H1 (cell line): ENCODE measurements around the gene GYS2. TPM values are rescaled to one million over a fixed set of nuclear protein-coding genes. Genes with fewer than 3 reads are reported as not detected.

Experiments used
- RXRA ChIP-seq: IDR thresholded peaks from 2 replicates; pipeline ENCODE4 v1.6.1; 2011; ENCODE audit warnings: low read depth, mild to moderate bottlenecking, low read length, moderate library complexity; ENCODE audit not compliant: insufficient read depth
- polyA plus RNA-seq, 7 experiments: library from polyadenylated mRNA; depleted of rRNA in 3 of 7; stranded (reverse) in 5 of 7; unstranded in 2 of 7; fragments of >200 nt in 5 of 7; fragments of 200-250 nt in 2 of 7; gene quantifications; 1 replicate in 5 of 7; 2 replicates in 1 of 7; 4 replicates in 1 of 7; pipeline versions ENCODE4 v1.2.1 to v1.2.3, GENCODE V29; 2011 to 2013; ENCODE audit warnings: missing spikeins in 2 of 7, mixed read lengths in 2 of 7
- total RNA-seq: library from RNA; stranded (reverse); fragmentation: NEBNext Ultra II Directional; extraction: Animal tissue kit (Norgen Biotek cat#: 25700); gene quantifications from 2 replicates; pipeline ENCODE4 v1.2.1, GENCODE V29; 2021

Gene GYS2
- total and polyA plus RNA-seq, 2 of the 8 experiments (the other 6 are each of a cell fraction or from before 2014, with no cell fraction given), result not detected

DNA sequence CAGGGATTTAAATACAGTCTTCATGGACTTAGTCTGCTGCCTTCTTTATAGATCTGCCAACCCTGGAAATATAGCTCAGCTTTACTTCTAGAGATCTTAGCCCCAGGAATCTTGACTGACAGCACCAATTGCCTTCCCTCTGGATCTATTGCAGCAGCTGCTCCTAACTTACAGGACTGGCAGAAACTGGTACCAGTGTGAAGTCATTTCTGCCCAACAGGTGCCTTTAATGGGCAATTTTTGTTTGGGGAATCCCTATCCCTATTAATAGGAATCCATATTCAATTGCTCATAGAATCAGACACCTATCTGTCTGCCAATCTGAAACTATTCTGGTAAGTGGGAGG lies 51.3 kb downstream of the GYS2 start (continued):
- no peak for TF ChIP-seq RXRA
